GM21390 (cell line): ENCODE measurements around the gene TBCD.
A peak's percentile ranks its signal among the peaks of the same experiment; 100 is the strongest.

ENCODE experiments used
- ATAC-seq: cut with Tn5 transposase; IDR thresholded peaks from one replicate; pipeline ENCODE4 v1.9.1; 2021; ENCODE audit not compliant: unreplicated experiment

TBCD gene

DNA sequence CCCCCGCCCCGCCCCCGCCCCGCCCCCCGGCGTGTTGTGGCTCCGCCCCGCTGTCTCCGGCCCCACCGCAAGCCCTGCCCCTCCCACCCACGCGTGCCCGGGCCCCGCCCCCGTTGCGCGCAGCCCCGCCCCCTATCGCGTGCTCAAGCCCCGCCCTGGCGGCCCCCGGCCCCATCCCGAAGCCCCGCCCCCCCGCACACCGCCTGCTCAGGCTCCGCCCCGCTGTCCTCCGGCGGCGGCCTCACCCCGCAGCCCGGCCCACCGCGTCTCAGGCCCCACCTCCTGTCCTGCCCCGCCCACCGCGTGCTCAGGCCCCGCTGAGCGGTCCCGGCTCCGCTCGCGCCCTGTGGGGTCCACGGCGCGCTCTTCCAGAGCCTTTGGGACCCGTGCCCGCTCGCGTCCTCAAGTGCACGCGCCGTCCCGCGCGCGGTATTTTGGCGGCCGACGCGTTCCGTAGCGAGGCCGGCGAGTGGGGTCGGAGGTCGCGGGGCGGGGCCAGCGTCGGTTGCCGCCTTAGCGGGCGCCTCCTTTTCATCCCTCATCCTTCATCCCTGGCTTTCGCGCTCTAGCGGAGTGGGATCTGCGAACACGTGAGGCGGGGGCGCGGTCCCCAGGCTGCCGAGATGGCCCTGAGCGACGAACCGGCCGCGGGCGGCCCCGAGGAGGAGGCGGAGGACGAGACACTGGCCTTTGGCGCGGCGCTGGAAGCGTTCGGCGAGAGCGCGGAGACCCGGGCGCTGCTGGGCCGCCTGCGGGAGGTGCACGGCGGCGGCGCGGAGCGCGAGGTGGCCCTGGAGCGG lies at the start of gene TBCD:
Gene TBCD (plus strand): TSS at position 495 of the 800 bp plus-strand sequence. CDS start 129 bp downstream, at position 624.
- ATAC-seq: peak; percentile 76

DNA sequence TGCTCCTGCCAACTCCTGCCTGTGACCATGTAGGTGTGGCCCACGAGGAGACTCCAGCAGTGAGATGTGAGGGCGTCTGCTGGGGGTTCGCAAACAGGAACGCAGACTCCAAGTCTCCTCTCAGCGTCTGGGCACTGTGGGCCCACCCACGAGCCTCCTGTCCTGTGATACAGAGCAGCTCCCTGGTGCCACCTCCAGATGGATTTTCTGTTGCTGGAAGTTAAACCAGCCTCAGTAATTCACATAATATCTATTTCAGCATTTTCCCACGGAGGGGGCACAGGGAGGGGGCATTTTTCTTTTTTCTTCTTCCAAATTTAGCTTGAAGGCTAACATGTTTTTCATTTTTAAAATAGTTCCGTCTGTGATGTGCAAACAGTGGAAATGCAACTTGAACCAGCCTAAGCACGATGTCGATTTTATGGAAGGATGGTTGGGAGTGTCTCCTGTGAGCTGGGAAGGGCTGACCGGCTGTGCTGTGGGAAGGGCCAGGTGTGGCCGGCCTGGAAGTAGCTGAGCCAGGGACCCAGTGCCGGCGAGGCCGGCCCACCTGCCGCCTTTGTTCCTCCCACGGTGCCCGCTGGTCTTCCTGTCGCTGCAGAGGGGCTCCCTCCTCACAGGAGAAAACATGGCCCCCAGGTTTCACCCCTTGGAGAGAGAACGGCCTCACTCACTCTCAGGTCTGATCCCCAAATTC lies 49.5 kb upstream of the TBCD start:
- ATAC-seq: no peak

DNA sequence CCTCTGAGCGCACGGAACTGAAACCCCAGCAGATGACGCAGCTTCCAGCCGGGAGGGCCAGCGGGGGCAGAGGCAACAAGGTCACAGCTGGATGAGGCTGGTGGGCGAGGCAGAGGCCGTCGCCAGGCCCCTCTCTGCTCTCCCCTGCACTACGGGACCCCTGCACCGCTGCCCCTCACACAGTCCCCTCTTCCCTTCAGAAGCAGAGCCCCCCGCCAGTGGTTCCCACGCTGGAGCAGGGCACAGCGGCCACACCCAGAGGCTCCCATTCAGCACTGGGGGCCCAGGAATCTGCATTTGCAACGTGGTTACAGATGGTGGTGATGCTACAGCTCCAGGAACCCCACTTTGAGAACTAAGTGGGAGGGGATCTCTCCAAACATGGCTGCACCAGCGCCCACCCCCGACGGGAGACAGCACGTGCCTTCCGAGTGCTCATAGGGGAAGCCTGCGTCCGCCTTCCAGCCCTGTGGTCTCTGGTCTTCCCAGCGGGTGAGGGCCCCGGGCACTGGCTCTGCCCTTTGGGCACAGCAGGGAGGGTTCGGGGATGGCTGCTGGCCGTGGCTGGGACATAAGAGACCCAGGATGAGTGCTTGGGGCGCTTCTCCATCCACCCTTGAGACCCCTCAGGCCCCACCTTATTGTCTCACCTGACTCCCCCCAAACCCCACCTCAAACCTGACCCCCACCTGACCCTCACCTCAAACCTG lies 48.7 kb upstream of the TBCD start:
- ATAC-seq: no peak

DNA sequence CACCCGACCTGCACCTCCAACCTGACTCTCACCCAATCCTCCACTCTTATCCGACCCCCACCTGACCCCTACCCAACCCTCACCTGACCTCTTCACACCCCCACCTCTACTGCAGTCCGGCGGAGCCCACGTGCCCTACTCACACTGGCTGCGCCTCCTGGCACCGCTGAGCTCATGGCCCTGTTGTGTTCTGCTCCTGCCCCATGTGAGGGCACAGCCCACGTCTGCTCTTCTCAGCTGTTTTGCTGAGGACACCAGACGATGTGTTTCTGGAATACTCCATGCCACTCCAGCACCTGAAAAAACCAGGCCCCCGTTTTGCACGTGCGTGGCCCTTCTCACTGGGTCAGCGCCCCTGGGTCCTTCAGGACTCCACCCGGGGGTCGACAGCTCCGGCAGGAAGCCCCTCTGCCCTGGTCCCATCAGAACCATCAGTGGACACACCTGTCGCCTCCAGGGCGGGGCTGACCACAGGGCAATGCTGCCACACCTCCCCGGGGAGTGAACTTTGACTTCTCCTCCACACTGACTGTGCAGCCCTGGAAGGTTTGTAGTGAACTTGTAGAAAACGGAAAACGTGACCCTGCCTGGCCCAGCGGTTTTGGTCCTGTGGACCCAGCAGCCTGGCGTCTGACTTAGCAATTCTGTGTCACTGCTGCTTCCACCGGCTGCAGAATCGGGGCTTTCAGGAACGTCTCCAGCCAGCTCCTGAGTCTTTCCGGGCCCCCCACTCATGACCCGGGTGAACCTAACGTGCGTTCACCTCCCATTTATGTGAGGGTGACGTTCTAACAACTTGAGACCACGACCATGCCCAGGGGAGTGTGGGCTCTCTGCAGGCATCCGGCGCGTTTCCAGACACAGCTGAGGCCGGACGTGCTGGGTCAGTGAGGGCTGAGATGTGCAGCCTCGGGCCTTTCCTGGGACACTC lies 47.7 kb upstream of the TBCD start:
- no peak for ATAC-seq

DNA sequence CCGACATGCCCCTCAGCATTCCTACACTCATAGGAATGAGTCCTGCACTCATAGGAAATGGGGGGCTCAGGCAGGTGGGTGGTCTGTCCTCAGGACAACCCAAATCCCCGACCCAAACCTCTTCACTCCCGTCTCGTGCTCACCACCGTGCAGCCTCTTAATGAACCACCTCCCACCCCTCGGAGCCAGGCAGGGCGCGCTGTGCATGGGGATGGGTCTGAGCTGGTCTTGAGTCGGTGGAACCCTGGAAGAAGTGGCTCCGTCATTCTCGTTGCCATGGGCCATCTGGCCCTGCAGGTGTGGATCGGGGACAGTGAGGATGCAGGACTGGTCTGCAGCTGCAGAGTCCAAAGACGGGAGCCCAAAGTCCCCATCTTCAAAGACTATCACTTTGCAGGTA lies 47.0 kb upstream of the TBCD start:
- ATAC-seq: no peak

DNA sequence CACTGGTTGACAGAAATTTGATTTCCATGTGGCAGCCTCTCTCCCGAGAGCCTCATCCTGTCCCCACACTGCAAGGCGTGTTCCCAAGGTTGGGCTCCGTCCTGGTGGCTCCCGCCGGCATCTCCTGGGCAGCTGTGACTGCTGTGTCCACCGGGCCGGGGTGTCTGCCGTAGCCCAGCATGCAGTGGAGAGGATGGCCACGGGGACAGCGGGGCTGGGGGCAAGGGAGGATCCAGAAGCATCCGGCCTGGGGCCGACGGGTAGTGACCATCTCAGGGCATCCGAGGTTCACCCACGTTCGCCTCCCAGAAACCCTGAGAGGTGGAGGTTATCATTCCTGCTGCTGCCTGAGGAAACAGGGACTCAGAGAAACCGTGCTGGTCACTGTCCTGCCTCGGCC lies 46.1 kb upstream of the TBCD start:
- ATAC-seq: no peak

DNA sequence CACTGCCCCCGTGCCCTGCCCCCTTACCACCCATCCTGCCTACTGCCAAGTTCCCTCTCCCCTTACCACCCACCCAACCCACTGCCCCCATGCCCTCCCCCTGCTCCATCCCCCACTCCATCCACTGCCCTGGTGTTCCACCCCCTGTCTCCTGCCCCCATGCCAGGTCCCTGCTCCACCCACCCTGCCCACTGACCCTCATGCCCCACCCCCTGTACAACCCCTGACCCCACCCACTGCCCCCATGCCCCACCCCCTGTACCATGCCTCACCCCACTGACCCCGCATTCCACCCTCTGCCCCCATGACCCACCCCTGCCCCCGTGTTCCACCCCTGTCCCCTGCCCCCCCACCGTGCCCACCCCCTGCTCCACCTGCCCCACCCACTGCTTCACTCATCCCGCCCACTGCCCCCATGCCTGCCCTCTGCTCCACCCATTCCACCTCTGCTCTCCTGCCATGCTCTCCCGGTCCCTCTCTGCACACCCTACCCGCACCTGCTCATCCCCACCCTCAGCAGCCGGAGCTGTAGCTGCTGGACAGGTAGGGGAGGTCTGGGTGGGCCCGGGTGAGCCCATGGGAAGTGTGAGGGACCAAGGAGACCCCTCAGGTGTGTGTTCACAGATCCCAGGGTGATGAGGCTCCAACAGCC lies 42.7 kb upstream of the TBCD start:
- ATAC-seq: no peak

DNA sequence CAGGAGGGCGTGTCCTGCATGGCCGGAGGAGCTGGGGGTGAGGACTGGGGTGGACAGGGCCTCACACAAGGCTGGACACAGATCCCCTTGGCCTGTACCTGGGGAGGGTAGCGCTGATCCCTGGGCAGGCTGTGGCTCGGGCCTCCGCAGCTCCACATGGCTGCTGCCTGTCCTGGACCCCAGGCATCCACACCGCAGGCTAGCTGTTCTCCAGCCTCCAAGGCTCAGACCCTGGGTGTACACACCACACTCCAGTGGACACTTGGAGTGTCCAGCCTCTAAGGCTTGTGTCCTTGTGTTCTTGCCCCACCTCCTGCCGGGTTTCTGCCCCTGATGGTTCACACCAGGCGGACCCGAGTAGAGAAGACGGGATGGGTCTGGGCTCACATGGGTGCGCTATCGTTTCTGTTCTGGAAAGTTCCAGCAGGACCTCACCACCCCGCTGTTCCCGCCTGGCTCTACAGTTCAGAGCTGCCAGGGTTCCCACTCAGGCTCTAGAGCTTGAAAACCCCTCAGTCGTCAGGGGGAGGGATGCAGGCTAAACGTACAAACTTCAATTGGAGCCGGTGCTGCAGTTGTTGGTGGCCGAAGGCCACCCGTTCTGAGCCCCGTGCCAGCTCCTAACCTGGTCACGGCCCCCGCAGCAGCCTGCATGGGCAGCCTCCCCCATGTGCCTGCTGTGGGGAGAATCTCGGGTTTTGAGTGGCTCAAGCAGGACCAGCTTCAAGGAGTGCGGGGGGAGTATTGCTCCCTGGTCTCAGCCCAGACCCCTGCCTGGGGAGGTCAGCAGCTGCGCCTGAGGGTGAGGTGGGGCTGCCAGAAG lies 42.0 kb upstream of the TBCD start:
- no peak for ATAC-seq

DNA sequence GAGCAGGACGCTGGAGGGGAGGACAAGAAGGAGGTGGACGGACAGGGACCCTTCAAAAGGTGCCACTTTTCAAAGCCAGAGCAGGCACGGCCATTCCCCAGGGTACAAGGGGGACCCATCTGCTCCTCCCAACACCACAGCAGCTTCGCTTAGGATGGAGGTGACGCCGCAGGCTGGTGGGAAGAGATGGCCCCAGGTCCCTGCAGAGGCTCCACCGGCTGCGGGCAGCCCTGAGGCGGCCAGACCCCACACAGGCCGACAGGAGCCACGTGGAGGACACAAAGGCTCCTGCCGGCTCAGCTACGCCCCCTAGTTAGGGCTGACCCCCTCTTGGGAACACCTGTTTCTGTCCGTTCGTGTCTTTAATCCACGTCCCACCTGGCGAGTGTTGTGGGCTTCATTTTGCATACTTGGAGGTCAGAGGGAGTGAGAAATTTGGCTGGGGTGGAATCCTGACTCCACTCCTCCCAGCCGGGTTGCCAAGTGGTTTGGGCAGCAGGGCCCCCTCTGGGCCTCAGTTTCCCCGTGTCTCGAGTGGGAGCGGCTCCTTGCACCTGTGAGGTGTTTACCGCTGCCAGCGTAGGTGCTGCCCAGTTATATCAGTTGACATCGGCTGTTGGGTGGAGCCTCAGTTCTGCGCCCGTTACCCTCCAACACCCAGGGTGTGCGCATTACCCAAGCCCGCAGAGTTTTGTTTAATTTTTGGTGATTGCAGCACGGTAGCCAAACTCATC lies 41.2 kb upstream of the TBCD start:
- ATAC-seq: no peak

DNA sequence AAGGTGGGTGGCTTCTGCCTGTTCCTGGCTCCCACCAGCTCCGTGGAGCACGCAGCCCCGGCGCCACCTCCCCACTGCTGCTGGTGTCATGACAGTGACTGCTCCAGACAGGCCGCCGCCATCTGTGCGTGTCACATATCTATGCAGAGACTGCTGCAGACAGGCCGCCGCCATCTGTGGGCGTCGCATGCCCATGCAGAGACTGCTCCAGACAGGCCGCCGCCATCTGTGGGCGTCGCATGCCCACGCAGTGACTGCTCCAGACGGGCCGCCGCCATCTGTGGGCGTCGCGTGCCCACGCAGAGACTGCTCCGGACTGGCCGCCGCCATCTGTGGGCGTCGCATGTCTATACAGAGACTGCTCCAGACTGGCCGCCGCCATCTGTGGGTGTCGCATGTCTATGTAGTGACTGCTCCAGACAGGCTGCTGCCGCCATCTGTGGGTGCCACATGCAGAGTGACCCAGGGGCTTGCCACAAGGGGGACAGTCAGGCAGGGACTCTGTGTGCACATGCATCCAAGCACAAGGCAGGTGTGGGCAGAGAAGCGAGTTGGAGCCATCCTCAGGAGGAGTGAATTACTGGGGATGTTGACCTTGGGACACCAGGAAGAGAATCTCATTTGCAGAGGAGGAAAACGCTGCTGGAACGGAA lies 38.7 kb upstream of the TBCD start:
- no peak for ATAC-seq

DNA sequence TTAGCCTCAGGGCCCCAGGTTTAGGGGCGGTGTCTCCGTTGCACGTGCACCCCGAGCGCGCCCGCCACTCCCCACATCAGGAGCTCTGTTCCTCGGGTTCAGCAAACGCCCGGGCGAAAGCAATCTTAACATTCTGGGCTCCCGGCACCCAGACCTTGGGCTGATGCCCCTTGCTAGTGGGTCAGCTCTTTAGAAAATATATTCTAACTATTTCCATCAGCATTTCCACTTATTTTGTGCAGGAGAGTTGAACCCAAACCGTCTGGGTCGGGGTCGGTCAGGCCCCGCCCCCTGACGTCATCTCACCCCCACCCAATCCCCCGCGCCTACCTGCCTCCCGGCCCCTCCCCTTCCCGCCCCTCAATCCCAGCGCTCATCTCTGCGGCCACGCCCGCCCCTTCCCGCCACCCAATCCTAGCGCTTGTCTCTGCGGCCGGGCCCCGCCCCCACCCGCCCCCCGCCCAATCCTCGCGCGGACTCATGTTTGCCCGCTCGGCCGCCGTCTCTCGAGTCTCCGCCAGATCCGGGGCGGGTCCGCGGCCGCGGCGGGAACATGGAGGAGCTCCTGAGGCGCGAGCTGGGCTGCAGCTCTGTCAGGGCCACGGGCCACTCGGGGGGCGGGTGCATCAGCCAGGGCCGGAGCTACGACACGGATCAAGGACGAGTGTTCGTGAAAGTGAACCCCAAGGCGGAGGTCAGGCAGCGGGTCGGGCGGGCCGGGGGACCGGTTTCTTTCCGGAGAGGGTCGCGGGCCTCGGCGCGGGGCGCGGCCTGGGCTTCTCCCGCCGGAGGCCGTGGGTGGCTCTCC lies 35.5 kb upstream of the TBCD start, which contains the start of gene FN3KRP:
Gene FN3KRP (plus strand): TSS at position 504 of the 808 bp plus-strand sequence. CDS start 50 bp downstream, at position 554.
- peak; percentile 47 for ATAC-seq

DNA sequence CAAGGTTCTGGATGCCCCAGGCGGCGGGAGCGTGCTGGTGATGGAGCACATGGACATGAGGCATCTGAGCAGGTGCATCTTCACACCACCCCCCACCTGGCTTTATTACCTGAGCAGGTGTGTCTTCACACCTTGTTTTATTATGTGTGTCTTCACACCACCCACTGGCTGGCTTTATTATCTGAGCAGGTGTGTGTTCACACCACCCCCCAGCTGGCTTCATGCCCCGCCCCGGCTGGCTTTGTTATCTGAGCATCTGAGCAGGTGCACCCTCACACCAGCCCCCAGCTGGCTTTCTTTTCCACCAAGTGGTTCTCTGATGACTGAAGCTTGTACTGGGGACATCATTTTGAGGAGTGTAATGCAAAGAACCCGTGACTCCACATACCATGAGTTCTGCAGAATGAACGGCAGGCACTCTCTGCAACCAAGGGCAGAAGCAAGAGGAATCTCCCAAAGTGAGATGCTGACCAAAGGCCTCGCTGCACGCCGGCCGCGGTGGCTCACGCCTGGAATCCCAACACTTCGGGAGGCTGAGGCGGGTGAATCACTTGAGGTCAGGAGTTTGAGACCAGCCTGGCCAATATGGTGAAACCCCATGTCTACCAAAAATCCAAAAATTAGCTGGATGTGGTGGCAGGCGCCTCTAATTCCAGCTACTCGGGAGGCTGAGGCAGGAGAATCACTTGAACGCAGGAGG lies 32.7 kb upstream of the TBCD start:
- ATAC-seq: no peak

DNA sequence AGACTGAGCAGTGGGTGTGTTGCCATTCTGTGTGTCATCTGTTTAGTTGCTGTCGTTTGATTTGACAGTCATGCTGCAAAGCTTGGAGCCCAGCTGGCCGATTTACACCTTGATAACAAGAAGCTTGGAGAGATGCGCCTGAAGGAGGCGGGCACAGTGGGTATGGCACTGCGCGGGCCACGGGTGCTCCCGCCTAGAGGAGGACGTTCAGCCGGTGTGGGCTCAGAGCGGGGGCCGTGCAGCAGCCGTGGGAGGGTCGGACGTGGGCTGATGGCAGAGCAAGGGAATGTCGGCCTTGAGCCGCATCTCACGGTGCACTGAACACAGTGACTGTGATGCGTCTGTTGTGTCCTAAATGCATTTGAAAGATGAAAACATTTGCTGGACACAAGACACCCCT lies 31.7 kb upstream of the TBCD start:
- no peak for ATAC-seq

DNA sequence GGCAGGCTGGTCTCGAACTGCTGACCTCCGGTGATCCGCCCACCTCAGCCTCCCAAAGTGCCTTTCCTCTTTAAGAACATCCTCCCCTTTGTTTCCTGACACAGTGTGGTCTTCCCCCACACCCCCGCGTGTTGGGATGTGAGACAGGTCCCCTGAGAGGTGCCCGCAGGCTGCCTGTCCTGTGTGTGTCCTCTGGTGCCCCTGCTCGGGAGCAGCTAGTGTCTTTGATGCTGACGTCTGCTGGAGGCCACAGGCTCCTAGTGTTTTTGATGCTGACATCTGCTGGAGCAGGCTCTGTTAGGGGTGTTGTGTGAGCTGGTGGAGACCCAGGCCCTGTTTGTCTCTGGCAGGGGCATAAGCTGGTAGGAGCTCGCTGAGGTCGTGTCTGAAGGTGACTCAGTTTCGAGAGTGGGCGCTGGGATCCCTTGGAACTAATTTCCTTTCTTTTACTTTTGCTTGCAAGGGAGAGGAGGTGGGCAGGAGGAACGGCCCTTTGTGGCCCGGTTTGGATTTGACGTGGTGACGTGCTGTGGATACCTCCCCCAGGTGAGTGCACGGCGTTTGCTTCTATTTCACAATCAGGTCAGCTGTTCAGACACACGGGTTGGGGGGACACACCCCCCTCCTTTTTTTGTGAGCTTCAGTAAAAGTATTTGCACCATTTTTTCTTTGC lies 29.4 kb upstream of the TBCD start:
- ATAC-seq: no peak

DNA sequence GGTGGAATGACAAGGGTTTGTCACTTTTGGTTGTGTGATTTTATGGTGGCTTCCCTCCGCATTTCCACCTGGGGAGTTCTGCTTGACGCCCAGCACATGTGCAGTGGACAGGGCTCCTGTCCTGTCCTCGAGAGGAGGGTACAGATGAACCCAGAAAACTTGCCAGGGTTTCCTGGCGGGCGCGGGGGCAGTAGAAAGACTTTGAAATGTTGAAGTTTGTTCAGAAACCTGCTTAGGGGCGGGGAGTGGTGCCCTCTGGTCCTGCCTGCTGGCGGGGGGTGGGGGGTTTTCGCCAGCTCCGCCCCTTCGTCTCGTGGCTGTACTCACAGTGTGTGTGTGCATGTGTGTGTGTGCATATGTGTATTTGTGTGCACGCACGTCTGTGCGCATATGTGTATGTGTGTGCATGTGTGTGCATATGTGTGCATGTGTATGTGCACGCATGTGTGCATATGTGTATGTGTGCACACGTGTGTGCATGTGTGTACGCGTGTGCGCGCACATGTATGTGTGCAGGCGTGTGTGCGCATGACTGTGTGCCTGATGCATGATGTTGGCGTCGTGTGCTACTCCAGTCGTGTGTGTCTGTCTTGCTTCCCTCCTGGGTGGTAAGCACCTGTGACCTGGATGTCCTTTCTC lies 28.6 kb upstream of the TBCD start:
- no peak for ATAC-seq

DNA sequence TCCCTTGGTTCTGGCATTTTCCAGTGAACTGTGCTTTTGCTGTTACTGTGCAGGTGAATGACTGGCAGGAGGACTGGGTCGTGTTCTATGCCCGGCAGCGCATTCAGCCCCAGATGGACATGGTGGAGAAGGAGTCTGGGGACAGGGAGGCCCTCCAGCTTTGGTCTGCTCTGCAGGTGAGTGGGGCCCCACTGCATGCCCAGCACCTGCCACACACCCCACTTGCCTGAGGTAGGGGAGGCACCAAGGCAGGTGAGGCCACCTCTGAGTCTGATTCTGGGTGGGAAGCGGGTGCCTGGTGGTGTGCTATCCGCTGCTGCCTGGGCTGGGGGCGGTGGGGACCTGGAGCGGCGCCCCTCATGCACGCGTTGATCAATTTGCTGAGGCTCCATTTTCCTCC lies 25.4 kb upstream of the TBCD start:
- no peak for ATAC-seq
